H1 (cell line): Measurements from ENCODE around the gene RANBP17. TPM values are rescaled to one million over a fixed set of nuclear protein-coding genes. Genes with fewer than 3 reads are reported as not detected.

Experiments
- CTCF ChIA-PET: fragments of 300-600 bp; sonication (Branson Sonifier 250); formaldehyde crosslinking; loops from one replicate; lab custom pipeline; 2021; ENCODE audit not compliant: partially characterized antibody; lab: Charles Lee
- POLR2A ChIA-PET: fragments of 300-600 bp; sonication (Branson Sonifier 250); formaldehyde crosslinking; loops from one replicate; lab custom pipeline; 2021; ENCODE audit warnings: inconsistent platforms; ENCODE audit not compliant: partially characterized antibody; lab: Charles Lee
- DNase-seq, 2 experiments: peaks; one replicate each; pipeline versions ENCODE4 v3.0.0 to v3.0.0-alpha.2; 2010 to 2022; ENCODE audit warnings: low spot score in 2 of 2, low read depth in 1 of 2, mixed read lengths in 1 of 2
- FAIRE-seq: peaks from 2 replicates; lab custom pipeline; 2011; peaks lifted over from hg19 to GRCh38; lab: Jason Lieb, UNC
- H2AFZ ChIP-seq: 2 replicates; pipeline ENCODE4 v1.8.1; 2012; ENCODE audit warnings: low read length, inconsistent platforms
- H2AK5ac ChIP-seq: 2 replicates; pipeline ENCODE4 v1.6.1; 2013; ENCODE audit warnings: low read depth, low read length
- H2BK120ac ChIP-seq: replicated peaks from 2 replicates; pipeline ENCODE3; 2013; ENCODE audit warnings: low read depth, low read length, inconsistent platforms
- H2BK12ac ChIP-seq: 2 replicates; pipeline ENCODE4 v1.6.1; 2013; ENCODE audit warnings: low read depth, low read length
- H2BK15ac ChIP-seq: 2 replicates; pipeline ENCODE4 v1.6.1; 2013; ENCODE audit warnings: low read length
- H2BK20ac ChIP-seq: 2 replicates; pipeline ENCODE4 v1.6.1; 2013; ENCODE audit warnings: low read length
- H2BK5ac ChIP-seq: 2 replicates; pipeline ENCODE4 v1.6.1; 2013; ENCODE audit warnings: low read depth, low read length
- H3K14ac ChIP-seq: 2 replicates; pipeline ENCODE4 v1.6.1; 2013; ENCODE audit warnings: inconsistent platforms; ENCODE audit not compliant: insufficient read length
- H3K18ac ChIP-seq: 2 replicates; pipeline ENCODE4 v1.6.1; 2013; ENCODE audit warnings: low read length; ENCODE audit errors: extremely low read depth
- H3K23ac ChIP-seq: 2 replicates; pipeline ENCODE4 v1.6.1; 2013; ENCODE audit warnings: inconsistent platforms; ENCODE audit not compliant: insufficient read length
- H3K23me2 ChIP-seq: 2 replicates; pipeline ENCODE4 v1.6.1; 2013; ENCODE audit warnings: low read depth, low read length
- H3K27ac ChIP-seq: 2 replicates; pipeline ENCODE4 v1.6.1; 2011; ENCODE audit warnings: low read depth, low read length, inconsistent platforms
- H3K27me3 ChIP-seq, 4 experiments: replicated peaks in 1 of 4; 1 replicate in 1 of 4; 2 replicates in 3 of 4; pipeline versions ENCODE4 v1.6.1 to v1.8.1; 2011 to 2013; ENCODE audit warnings: low read length in 3 of 4, mild to moderate bottlenecking in 3 of 4, inconsistent platforms in 2 of 4, mixed read lengths in 2 of 4, moderate library complexity in 1 of 4; ENCODE audit not compliant: control insufficient read depth in 3 of 4, insufficient read depth in 3 of 4; ENCODE audit errors: extremely low read depth in 1 of 4
- H3K36me3 ChIP-seq, 4 experiments: 2 replicates each; pipeline versions ENCODE4 v1.6.1 to v1.8.1; 2011 to 2013; ENCODE audit warnings: mild to moderate bottlenecking in 4 of 4, low read length in 3 of 4, moderate library complexity in 2 of 4, control low read depth in 1 of 4, inconsistent platforms in 1 of 4; ENCODE audit not compliant: insufficient read depth in 4 of 4, control insufficient read depth in 2 of 4
- H3K4ac ChIP-seq: replicated peaks from 2 replicates; pipeline ENCODE3; 2013; ENCODE audit warnings: low read length, low read depth, mixed read lengths, inconsistent platforms; ENCODE audit not compliant: insufficient read length
- H3K4me1 ChIP-seq, 4 experiments: replicated peaks in 1 of 4; 1 replicate in 1 of 4; 2 replicates in 3 of 4; pipeline versions ENCODE4 v1.6.1 to v1.8.1; 2011 to 2013; ENCODE audit warnings: low read length in 3 of 4, inconsistent platforms in 2 of 4, mixed read lengths in 1 of 4; ENCODE audit not compliant: insufficient read depth in 4 of 4, control insufficient read depth in 3 of 4
- H3K4me2 ChIP-seq, 2 experiments: 2 replicates each; pipeline versions ENCODE4 v1.6.1 to v1.8.1; 2011 to 2013; ENCODE audit warnings: low read depth in 2 of 2, low read length in 2 of 2, control low read depth in 1 of 2, inconsistent platforms in 1 of 2, mild to moderate bottlenecking in 1 of 2; ENCODE audit not compliant: insufficient read depth in 1 of 2
- H3K4me3 ChIP-seq, 4 experiments: fragments of 200-600, 300-600 bp in 1 of 4; sonication (generic), shearing (Covaris generic), sonication (Bioruptor Twin) in 1 of 4; 2 replicates each; pipeline versions ENCODE4 v1.5.1 to v1.8.1; 2011 to 2016; ENCODE audit warnings: low read length in 4 of 4, low read depth in 3 of 4, control low read depth in 2 of 4, inconsistent platforms in 2 of 4, mild to moderate bottlenecking in 2 of 4, mixed read lengths in 1 of 4, moderate library complexity in 1 of 4; ENCODE audit not compliant: insufficient read depth in 2 of 4; ENCODE audit errors: extremely low read depth in 1 of 4
- H3K56ac ChIP-seq: replicated peaks from 2 replicates; pipeline ENCODE3; 2013; ENCODE audit warnings: low read depth, mild to moderate bottlenecking, mixed read lengths, low read length, inconsistent platforms; ENCODE audit not compliant: insufficient read length
- H3K79me1 ChIP-seq: 2 replicates; pipeline ENCODE4 v1.6.1; 2013; ENCODE audit warnings: low read depth, low read length, control low read depth
- H3K79me2 ChIP-seq, 2 experiments: 2 replicates each; pipeline versions ENCODE4 v1.6.1 to v1.8.1; 2012 to 2013; ENCODE audit warnings: low read length in 2 of 2, mild to moderate bottlenecking in 2 of 2, inconsistent platforms in 1 of 2; ENCODE audit not compliant: insufficient read depth in 2 of 2, control insufficient read depth in 1 of 2
- H3K9ac ChIP-seq, 4 experiments: replicated peaks in 1 of 4; 1 replicate in 1 of 4; 2 replicates in 3 of 4; pipeline versions ENCODE4 v1.6.1 to v1.8.1; 2011 to 2013; ENCODE audit warnings: low read depth in 3 of 4, low read length in 3 of 4, control low read depth in 2 of 4, mild to moderate bottlenecking in 2 of 4, moderate library complexity in 2 of 4, inconsistent platforms in 1 of 4; ENCODE audit errors: extremely low read depth in 1 of 4
- H3K9me3 ChIP-seq, 2 experiments: 2 replicates each; pipeline versions ENCODE4 v1.6.1 to v1.8.1; 2012 to 2013; ENCODE audit warnings: mild to moderate bottlenecking in 2 of 2, moderate library complexity in 2 of 2, control low read depth in 1 of 2, inconsistent platforms in 1 of 2, low read depth in 1 of 2, low read length in 1 of 2, mixed read lengths in 1 of 2; ENCODE audit not compliant: insufficient read depth in 2 of 2
- H4K20me1 ChIP-seq, 2 experiments: replicated peaks in 1 of 2; 2 replicates each; pipeline versions ENCODE3 to v1.8.1; 2011 to 2013; ENCODE audit warnings: inconsistent platforms in 2 of 2, low read length in 2 of 2, mild to moderate bottlenecking in 1 of 2; ENCODE audit not compliant: insufficient read depth in 2 of 2, control insufficient read depth in 1 of 2
- H4K5ac ChIP-seq: 2 replicates; pipeline ENCODE4 v1.6.1; 2013; ENCODE audit warnings: low read length, low read depth, mixed read lengths, inconsistent platforms; ENCODE audit not compliant: insufficient read length
- H4K8ac ChIP-seq: 2 replicates; pipeline ENCODE4 v1.8.0; 2013; ENCODE audit warnings: mild to moderate bottlenecking, moderate library complexity, low read length, inconsistent platforms; ENCODE audit not compliant: insufficient read depth; ENCODE audit errors: extremely low read depth
- H4K91ac ChIP-seq: replicated peaks from 2 replicates; pipeline ENCODE3; 2013; ENCODE audit warnings: low read length, mixed read lengths, inconsistent platforms; ENCODE audit not compliant: insufficient read length
- CEBPB ChIP-seq: IDR thresholded peaks from 2 replicates; pipeline ENCODE4 v1.6.1; 2012; ENCODE audit warnings: low read depth, low read length
- FOSL1 ChIP-seq: IDR thresholded peaks from 2 replicates; pipeline ENCODE4 v1.6.1; 2011; ENCODE audit warnings: mild to moderate bottlenecking, low read depth, low read length, moderate library complexity; ENCODE audit not compliant: insufficient read depth
- JUND ChIP-seq: IDR thresholded peaks from 2 replicates; pipeline ENCODE4 v1.6.1; 2011; ENCODE audit warnings: mild to moderate bottlenecking, improper control_type of control experiment, low read length
- MAFK ChIP-seq: IDR thresholded peaks from 2 replicates; pipeline ENCODE4 v1.6.1; 2012; ENCODE audit warnings: low read depth, mild to moderate bottlenecking, improper control_type of control experiment, low read length
- RBBP5 ChIP-seq: IDR thresholded peaks from 2 replicates; pipeline ENCODE4 v1.7.1; 2012; ENCODE audit warnings: low read depth, mild to moderate bottlenecking, inconsistent platforms, low read length, moderate library complexity, borderline replicate concordance
- SAP30 ChIP-seq: fragments of 300-600 bp; sonication (generic); IDR thresholded peaks from 2 replicates; pipeline ENCODE4 v1.7.1; 2012; ENCODE audit warnings: low read length, moderate library complexity, mild to moderate bottlenecking, inconsistent platforms; ENCODE audit not compliant: insufficient read depth, insufficient replicate concordance
- YY1 ChIP-seq: IDR thresholded peaks from 2 replicates; pipeline ENCODE4 v1.6.1; 2011; ENCODE audit warnings: low read depth, mild to moderate bottlenecking, low read length
- WGBS, 2 experiments: shearing (Covaris generic) in 1 of 2; methylation state at CpG; one replicate each; pipeline versions ENCODE4 v1.1.6 to v1.1.7; 2013 to 2015; ENCODE audit warnings: low lambda C conversion rate in 2 of 2, mixed read lengths in 2 of 2, inconsistent platforms in 1 of 2, low coverage in 1 of 2, missing lambda C conversion rate in 1 of 2; ENCODE audit not compliant: insufficient replicate concordance in 2 of 2, insufficient coverage in 1 of 2, insufficient read length in 1 of 2; ENCODE audit errors: extremely low coverage in 1 of 2, missing lambda C conversion rate in 1 of 2; 5-methylcytosine and 5-hydroxymethylcytosine counted together
- polyA plus RNA-seq, 7 experiments: library from polyadenylated mRNA; depleted of rRNA in 3 of 7; stranded (reverse) in 5 of 7; unstranded in 2 of 7; fragments of >200 nt in 5 of 7; fragments of 200-250 nt in 2 of 7; gene quantifications; 1 replicate in 5 of 7; 2 replicates in 1 of 7; 4 replicates in 1 of 7; pipeline versions ENCODE4 v1.2.1 to v1.2.3, GENCODE V29; 2011 to 2013; ENCODE audit warnings: missing spikeins in 2 of 7, mixed read lengths in 2 of 7
- total RNA-seq: library from RNA; stranded (reverse); fragmentation: NEBNext Ultra II Directional; extraction: Animal tissue kit (Norgen Biotek cat#: 25700); gene quantifications from 2 replicates; pipeline ENCODE4 v1.2.1, GENCODE V29; 2021

RANBP17 gene
- total and polyA plus RNA-seq, 2 of the 8 experiments (the other 6 are each of a cell fraction or from before 2014, with no cell fraction given) = 8.6 to 21.3 TPM

DNA sequence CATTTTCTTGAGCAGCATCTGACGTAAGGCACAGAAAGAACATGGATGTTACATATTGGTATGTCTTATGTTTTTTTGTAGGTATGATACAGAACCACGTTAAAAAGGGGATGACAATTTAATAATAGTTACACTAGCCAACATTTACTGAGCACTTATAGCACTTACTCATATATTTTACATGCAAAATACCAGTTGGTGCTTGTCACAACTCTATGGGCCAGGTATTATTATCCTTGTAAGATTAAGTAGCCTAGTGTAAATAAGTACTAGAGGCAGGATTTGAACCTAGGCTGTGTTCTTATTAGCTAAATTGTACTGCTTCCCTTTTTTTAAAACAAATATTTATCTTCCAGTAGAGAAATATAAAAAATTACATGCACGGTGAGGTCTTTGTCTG, 83.5 kb downstream of the RANBP17 start:
- no peak overlapping the region for H2BK5ac ChIP-seq
- H4K5ac ChIP-seq = no peak overlapping the region
- DNase-seq (no peak), FAIRE-seq (no peak)
- no peaks in the 10 kb centered on the region for H3K79me1 ChIP-seq
- no peak overlapping the region for H2BK20ac ChIP-seq
- no peaks in the 10 kb centered on the region for H3K4me1 ChIP-seq
- no peak overlapping the region for H3K18ac ChIP-seq
- 91% methylated on average over 3 of the region's 3 CpGs; no CpG with 5 or more reads in 1 of the 2 experiments for WGBS, 2 experiments
- no peak overlapping the region for H2BK120ac ChIP-seq
- H3K9ac ChIP-seq = no peak overlapping the region
- no peak overlapping the region for H2AFZ ChIP-seq
- no peak overlapping the region for H3K4me3 ChIP-seq
- no peak overlapping the region for H2AK5ac ChIP-seq
- no peaks in the 10 kb centered on the region for H3K79me2 ChIP-seq
- no peak overlapping the region for H2BK15ac ChIP-seq
- H3K27ac ChIP-seq = no peak overlapping the region
- no peak overlapping the region for H3K4ac ChIP-seq
- no peak overlapping the region for H4K8ac ChIP-seq
- POLR2A ChIA-PET = interaction anchor here (0.7 kb wide), 1 partner anchor 9 kb away, joined by 3 read pairs; no protein-coding TSS in a partner anchor
- H2BK12ac ChIP-seq = no peak overlapping the region
- CTCF ChIA-PET = no interaction called here
- no peaks in the 10 kb centered on the region for H3K27me3 ChIP-seq
- H4K91ac ChIP-seq = no peak overlapping the region
- no peak overlapping the region for H3K4me2 ChIP-seq
- no peaks in the 10 kb centered on the region for H3K23me2 ChIP-seq
- no peak overlapping the region for H3K56ac ChIP-seq
- TF ChIP-seq CEBPB = no peak
- no peak for TF ChIP-seq FOSL1
- no peak for TF ChIP-seq JUND
- TF ChIP-seq SAP30 = no peak
- TF ChIP-seq RBBP5 = no peak
- TF ChIP-seq MAFK = no peak
- TF ChIP-seq YY1 = no peak
- no peaks in the 10 kb centered on the region for H3K9me3 ChIP-seq
- H3K14ac ChIP-seq = no peak overlapping the region
- H3K23ac ChIP-seq = no peak overlapping the region
- H3K36me3 ChIP-seq = peaks cover 0 to 2% (median 0%) of the 10 kb centered on the region in 4 experiments; a peak in 1 of 8 replicates
- no peaks in the 10 kb centered on the region for H4K20me1 ChIP-seq
